GM21528 (cell line): Measurements from ENCODE around the gene RASSF8.

Experiments used
- ATAC-seq: cut with Tn5 transposase; IDR thresholded peaks from one replicate; pipeline ENCODE4 v1.9.1; 2021; ENCODE audit warnings: mild to moderate bottlenecking, moderate library complexity; ENCODE audit not compliant: unreplicated experiment, low FRiP score

Gene RASSF8

GRCh38 chr12:25960961-25961360, 2.5 kb downstream of the RASSF8 start:
- ATAC-seq = no peak

- ATAC-seq = no peak
Measured at GRCh38 chr12:25962932-25963525, 4.5 kb downstream of the RASSF8 start.

GRCh38 chr12:25965682-25966081, 7.2 kb downstream of the RASSF8 start:
- no peak for ATAC-seq

GRCh38 chr12:25970082-25970481, 11.6 kb downstream of the RASSF8 start:
- no peak for ATAC-seq

GRCh38 chr12:25970916-25971653, 12.6 kb downstream of the RASSF8 start:
- ATAC-seq = no peak

GRCh38 chr12:25971654-25972041, 13.2 kb downstream of the RASSF8 start:
- no peak for ATAC-seq

GRCh38 chr12:25972783-25973182, 14.3 kb downstream of the RASSF8 start:
- no peak for ATAC-seq

GRCh38 chr12:25975179-25975578, 16.7 kb downstream of the RASSF8 start:
- no peak for ATAC-seq

- no peak for ATAC-seq
Measured at GRCh38 chr12:25975682-25976081, 17.2 kb downstream of the RASSF8 start.

GRCh38 chr12:25976289-25976688, 17.8 kb downstream of the RASSF8 start:
- ATAC-seq = no peak

GRCh38 chr12:25977047-25977446, 18.6 kb downstream of the RASSF8 start:
- ATAC-seq = no peak

GRCh38 chr12:25979059-25979458, 20.6 kb downstream of the RASSF8 start:
- no peak for ATAC-seq

- ATAC-seq = no peak
Measured at GRCh38 chr12:25979563-25979962, 21.1 kb downstream of the RASSF8 start.

GRCh38 chr12:25980035-25980434, 21.6 kb downstream of the RASSF8 start:
- ATAC-seq = no peak

- no peak for ATAC-seq
Measured at GRCh38 chr12:25981597-25981996, 23.1 kb downstream of the RASSF8 start.

- no peak for ATAC-seq
Measured at GRCh38 chr12:25982416-25982815, 23.9 kb downstream of the RASSF8 start.

GRCh38 chr12:25983625-25984024, 25.1 kb downstream of the RASSF8 start:
- ATAC-seq = no peak

GRCh38 chr12:25984759-25985158, 26.3 kb downstream of the RASSF8 start:
- no peak for ATAC-seq

GRCh38 chr12:25985316-25986175, 27.1 kb downstream of the RASSF8 start:
- no peak for ATAC-seq

GRCh38 chr12:25986180-25986579, 27.7 kb downstream of the RASSF8 start:
- ATAC-seq = no peak

- ATAC-seq = no peak
Measured at GRCh38 chr12:25988505-25988904, 30.0 kb downstream of the RASSF8 start.
